ENCODE measurements around the gene CD300H. TPM values are rescaled to one million over a fixed set of nuclear protein-coding genes. Genes with fewer than 3 reads are reported as not detected.
A peak's percentile ranks its signal among the peaks of the same experiment; 100 is the strongest.
"Not testable (repeated sequence)": the region's sequence is repeated elsewhere in the genome, so short reads cannot be mapped to it uniquely, and the experiment has no call there.

CD300H gene
- total RNA-seq, 1 experiment from 2014 or later, result not detected

DNA sequence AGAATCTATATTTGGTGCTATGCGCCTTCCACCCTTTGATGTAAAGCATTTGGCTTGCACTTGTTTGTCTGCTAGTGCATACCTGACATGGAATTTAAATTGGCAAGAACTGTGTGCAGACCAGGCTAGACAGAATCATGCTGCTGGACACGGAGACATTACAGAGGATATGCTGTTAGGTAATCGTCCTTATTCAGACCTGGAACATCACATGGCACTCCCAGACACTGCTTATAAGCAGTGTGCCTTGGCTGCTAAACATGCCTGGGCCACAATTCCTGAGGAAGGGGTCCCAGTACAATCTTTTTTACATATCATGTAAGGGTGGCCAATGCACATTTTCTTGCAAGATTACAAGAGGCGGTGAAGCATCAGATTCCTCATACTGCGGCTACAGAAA is 18.4 kb upstream of the CD300H start:
- no peak for DNase-seq (ENCODE audit: low spot score)

DNA sequence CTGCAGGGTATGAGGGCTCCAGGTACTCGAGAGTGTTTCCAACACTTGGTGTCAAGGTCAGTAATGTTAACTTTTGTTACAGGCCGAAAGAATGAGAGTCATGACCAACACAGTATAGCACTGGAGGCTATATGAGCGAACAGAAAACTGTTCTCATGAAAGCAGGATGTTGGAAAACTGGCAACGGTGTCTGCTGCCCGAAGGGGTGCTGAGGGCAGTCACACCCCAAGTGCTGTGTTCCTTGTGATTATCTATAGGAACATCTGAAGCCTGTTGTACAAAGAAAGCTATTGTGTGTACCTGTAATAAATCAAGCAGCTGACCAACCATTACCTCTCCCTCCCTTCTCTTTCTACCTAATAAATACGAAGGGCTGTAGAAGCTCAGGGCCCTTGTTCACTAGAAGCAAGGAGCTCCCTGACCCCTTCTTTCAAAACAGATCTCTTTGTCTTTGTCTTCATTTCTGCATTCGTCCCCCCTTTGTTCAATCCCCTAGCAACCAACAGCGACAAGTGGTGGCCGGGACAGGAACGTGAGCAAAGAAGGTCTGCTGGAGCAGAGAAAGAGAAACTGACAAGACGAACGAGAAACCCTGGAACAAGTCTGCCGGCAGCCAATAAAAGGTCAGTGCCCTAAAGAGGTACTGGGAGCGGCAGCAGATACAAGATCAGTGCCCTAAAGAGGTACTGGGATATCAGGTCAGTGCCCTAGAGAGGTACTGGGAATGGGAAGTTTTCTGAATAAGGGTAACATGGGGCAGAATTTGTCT is 17.2 kb upstream of the CD300H start:
- no peak for DNase-seq (ENCODE audit: low spot score)

DNA sequence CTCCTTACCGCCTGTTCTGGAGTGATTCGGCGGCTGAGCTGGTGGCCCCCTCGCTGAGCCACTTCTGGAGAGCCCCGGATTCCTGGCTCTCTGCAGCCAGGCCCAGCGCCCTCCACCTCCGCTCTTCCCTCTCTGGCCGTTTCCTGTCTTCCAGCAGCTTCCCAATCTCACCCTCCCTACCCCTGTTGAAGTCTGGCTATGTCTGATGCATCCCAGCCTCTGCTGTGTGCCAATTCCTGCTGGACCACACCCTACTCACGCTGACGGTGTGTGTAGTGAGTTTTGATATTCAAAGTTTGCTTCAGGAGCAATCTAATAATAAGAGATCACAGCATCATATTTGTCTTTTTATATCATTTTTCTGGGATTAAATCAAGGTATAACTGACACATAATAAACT is 15.3 kb upstream of the CD300H start:
- no peak for DNase-seq (ENCODE audit: low spot score)

DNA sequence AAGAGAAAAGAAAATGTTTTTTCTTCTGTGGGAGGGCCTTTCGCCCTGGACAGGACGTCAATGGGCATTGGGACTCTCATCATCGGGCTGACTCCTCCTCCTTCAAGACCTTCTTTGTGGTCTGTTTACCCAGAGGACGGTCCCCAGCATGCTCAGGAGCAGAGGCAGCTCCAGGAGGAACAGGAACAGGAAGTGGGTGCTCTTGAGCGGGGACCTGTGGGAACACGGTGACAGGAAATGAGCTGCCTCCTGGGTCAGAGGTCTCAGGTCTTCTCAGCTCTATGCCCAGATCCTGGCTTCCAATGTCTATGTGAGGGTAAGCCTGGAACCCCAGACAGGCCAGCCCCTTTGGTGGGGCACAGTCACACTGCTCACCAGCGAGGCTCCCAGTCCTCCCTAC is 12.6 kb upstream of the CD300H start:
- DNase-seq (ENCODE audit: low spot score), result no peak

DNA sequence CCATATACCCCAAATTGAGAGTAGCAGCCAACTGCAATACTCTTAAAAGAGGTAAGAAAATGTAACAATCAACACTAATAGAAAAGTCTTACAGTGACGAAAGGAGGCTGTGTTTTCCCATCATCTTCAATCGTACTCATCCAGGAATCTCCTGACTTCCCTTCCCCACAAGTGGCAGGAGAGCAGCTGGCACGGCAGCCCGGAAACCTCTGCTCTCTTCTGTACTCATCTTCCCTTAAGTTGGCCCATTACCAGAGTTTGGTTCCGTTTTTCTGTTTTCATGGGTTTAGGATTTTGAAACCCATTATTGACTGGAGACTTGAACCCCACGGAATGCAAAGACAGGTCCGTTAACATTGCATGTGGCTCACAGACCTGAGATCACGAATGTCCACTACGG is 11.7 kb upstream of the CD300H start:
- no peak for DNase-seq (ENCODE audit: low spot score)

DNA sequence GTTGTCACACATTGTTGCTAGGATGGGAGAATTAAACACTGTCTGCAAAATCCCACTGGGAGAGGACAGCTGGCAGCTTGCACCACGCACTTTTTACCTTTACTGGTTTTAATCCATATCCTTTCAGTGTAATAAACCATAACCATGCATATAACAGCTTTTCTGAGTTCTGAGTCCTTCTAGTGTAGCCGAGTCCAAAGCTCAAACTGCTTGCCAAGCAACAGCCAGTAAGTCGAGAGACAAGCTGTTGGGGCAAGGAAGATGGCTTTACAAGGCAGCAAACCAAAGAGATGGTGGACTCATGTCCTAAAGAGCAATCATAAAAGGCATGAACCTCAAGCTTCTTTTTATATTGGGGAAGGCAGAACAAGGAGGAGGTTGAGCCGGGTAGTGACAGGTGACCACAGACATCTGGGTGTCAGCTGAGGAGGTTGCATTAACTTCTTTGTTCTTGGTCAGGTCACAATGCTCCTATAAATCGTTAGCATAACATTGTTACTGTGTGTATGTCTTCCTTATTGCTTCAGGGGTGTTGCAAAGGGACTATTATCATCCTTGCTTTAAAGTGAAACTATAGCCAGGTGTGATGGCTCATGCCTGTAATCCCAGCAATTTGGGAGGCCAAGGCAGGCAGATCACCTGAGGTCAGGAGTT is 7.3 kb upstream of the CD300H start:
- DNase-seq (ENCODE audit: low spot score), result no peak

DNA sequence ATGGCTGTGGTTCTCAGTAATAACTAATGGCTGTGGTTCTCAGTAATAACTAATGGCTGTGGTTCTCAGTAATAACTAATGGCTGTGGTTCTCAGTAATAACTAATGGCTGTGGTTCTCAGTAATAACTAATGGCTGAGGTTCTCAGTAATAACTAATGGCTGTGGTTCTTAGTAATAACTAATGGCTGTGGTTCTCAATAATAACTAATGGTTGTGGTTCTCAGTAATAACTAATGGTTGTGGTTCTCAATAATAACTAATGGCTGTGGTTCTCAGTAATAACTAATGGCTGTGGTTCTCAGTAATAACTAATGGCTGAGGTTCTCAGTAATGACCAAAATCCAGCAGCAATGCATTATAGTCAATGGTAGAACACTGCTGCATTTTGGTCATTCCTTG is 6.3 kb upstream of the CD300H start:
- not testable (repeated sequence) for DNase-seq (ENCODE audit: low spot score)

DNA sequence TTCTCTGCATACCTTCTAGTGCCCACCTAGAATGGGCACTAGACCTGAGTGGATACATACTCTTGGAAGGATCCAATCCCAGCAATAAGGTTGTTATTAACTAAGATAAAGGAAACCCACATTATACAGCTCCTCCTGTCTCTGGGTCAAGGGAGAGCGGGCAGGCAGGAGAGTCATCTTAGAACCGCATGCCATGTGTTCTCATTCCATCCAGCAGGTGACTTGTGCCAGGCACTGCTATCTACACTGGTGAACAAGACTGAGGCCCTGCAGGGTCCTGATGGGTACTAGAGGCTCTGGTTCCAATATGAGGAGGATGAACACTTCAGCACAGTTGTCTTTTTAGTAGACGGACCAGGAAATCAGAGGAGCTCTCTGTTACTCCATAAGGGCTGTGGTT is 5.9 kb upstream of the CD300H start:
- DNase-seq (ENCODE audit: low spot score), result no peak

DNA sequence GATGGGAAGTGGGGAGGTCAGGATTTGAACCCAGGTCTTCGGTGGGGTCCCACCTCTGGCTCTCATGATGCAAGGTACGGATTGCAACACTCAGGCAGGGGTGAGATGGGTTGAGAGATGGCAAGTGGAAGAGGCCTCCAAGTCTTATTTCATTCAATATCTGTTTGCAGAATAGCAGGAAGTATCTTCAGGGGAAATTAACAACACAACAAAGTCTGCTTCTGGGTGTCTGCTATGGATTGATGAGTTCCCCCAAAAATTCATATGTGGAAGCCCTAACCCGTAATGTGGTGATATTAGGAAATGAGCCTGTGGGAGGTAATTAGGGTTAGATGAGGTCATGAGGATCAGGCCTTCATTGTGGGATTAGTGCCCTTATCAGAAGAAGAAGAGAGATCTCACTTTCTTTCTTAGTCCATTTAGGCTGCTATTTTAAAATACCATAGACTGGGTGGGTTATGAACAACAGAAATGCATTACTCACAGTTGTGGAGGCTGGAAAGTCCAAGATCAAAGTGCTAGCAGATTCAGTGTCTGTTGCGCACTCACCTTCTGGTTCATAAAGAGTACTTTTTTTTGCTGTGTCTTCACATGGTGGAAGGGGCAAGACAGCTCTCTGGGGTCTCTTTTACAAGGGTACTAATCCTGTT is 4.4 kb upstream of the CD300H start:
- DNase-seq (ENCODE audit: low spot score), result no peak

DNA sequence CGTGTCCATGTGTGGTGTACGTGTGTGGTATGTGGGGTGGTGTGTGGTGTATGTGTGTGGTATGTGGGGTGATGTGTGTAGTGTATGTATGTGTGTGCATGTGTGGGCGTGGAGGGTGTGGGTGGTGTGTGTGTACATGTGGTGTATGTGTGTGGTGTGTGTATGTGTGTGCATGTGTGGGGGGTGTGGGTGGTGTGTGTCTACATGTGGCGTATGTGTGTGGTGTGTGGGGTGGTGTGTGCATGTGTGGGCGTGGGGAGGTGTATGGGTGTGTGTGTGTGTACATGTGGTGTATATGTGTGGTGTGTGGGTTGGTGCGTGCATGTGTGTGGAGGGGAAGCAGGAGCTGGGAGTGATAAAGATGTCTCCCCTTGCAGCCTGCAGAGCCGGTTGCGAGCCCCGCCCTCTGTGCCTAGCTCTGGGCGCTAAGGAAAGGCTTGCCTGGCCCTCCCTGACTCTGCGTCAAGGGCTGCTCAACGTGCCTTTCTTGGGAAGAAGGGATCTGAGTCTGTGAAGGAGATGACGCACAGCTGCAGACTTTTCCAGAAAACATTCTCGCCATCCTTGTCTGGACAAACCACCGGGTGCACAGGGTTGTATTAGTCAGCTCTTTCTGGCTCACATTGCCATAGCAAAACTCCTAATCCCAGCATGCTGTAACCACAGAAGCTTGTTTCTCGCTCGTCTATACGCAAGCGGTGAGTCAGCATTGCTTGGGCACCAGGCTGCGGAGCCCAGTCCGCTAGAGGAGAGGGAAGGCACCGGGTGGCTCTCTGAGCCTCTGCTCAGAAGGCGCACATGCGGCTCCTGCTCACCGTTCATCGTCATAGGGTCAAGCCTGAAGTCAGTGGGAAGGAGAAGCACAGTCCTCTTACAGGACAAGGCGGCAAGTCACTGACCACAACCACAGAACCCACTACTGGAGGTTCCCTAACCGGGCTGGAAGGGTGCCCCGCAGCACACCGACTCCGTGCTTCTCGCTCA is 2.0 kb upstream of the CD300H start:
- DNase-seq (ENCODE audit: low spot score), result peak; percentile 100

DNA sequence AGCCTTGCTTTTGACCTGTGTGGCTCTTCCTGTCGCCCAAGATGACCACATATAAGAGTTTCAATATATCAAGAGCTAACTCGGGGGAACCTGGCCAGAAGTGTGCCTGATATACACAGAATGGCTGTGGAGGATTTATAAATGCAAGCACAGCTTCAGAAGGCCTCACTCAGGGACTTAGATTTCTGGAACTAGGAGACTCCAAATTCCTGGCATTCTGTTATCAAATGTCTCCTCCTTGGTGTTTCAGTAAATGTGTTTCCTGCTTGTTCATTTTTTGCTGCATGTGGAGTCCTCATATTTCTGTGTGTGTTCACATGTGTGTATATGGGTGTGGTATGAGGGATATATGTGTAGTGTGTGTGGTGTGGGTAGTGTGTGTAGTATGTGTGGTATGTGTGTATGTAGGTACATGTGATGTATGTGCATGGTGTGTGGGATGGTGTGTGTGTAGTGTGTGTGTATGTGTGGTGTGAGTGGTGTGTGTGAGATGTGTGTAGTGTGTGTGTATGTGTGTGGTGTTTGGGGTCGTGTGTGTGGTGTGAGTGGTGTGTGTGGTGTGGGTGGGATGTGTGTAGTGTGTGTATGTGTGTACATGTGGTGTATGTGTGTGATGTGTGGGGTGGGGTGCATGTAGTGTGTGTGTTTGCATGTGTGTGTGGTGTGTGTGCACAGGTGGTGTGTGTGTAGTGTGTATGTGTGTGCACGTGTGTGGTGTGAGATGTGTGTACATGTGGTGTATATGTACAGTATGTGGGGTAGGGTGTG is 981 bp upstream of the CD300H start:
- DNase-seq (ENCODE audit: low spot score), result no peak

DNA sequence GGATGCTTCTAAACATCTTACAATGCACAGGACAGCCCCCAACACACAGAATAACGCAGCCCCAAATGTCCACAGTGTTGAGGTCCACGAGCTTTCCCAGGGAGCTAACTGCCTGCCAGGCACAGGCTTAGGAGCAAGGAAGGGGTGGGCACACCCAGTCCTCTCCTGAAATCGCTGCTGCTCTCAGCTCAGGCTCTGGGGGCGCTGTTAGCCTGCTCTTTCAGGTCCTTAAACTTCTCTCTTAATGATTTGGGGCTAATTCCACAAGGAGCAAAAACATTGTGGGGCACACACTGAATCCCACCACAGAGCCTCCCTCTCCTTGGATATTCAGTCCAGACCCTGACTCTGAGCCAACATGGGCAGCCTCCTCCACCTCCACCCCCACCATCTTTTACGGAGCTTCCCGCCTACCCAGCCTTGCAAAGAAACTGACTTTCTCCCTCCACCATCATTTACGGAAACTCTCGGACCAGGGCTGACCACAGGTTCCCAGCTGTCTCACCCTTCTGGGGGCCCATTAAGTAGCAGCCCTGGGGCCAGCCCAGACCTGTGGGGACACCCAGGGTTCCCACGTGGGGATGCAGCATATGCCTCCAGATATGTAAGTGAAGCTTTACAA is 1.1 kb downstream of the CD300H start:
- peak; percentile 59 for DNase-seq (ENCODE audit: low spot score)

DNA sequence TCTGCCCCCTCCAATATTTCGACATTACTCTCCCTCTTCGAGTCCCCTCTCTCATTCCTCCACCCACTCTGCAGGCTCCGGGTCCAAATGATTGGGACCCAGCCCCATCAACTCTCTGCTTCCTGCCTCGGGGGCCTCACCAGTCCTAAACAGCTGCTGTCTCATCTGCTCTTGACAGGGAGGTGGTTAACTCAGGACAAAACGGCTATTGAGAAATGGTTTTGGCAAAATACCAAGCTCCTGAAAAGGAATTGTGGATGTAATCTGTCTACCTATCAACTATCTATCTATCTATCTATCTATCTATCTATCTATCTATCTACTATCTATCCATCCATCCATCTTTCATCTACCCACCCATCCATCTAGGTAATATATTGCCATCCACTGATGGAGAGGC is 2.2 kb downstream of the CD300H start:
- DNase-seq (ENCODE audit: low spot score), result no peak

DNA sequence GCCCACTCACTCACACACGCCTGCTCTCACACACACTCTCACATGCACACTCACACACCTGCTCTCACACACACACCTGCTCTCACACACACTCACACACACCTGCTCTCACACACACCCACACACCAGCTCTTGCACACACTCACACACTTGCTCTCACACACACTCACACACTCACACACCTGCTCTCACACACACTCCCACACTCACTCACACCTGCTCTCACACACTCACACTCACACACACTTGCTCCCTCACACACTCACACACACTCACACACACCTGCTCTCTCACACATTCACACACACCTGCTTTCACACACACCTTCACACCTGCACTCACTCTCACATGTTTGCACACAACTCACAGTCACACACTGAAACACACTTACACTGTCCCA is 4.0 kb downstream of the CD300H start:
- no peak for DNase-seq (ENCODE audit: low spot score)

DNA sequence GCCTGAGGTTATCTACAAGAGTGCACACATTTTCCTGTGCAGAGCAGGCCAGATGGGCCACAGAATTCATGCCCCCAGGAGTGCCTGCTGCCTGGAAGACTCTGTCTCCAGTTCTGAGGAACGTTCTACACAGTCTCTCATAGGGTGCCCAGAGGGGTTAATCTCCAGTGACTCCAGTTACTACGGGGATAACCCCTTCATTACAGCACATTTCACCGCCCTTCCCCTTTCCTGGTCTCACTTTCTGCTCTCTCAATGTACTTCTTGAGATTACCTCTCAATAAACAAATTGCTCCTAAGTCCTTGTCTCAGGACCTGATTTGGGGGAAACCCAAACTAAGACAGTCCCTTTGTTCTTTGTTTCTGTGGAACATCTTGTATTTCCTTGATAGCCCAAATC is 5.7 kb downstream of the CD300H start:
- DNase-seq (ENCODE audit: low spot score), result no peak

DNA sequence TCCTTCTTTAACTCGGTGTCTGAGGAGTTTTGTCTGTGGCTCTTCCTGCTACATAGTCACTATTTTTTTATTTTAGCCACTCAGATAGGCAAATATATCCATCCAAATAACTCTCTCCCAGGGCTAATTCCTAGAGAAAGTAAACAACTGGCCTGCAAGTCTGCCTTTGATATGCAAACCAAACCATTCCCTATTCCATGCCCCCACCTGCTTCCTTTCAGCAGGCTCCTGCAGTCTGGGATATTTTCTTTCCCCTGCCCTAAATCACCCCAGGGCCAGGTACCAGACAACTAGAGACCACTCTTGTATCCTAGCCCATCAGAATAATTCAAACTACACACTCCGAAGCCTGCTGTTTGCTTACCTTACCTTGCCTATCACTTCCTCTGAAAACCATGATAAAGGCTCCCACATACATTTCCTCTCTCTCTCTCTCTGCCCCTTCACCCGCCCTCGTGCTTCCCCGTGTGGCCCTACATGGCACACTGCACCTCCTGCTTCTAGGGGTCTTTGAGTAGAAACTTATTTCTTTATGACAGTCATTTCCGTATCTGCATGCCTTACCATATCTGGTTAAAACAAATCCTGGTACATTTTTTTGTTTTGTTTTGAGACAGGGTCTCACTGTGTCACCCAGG is 8.3 kb downstream of the CD300H start:
- DNase-seq (ENCODE audit: low spot score), result no peak

DNA sequence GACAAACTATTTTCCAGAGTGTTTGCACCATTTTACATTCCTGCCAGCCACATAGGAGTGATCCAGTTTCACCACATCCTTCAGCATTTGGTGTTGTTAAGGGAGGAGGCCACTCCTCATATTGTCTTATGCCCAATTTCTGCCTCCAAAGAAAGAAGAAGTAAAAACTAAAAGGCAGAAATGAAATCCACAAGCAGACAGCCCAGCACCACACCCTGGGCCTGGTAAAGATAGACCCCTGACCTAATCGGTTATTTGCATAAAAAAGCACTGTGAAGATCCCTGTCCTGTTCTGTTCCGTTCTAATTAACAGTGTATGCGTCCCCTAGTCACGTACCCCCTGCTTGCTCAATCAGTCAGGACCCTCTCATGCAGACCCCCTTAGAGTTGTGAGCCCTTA is 8.9 kb downstream of the CD300H start:
- not testable (repeated sequence) for DNase-seq (ENCODE audit: low spot score)

DNA sequence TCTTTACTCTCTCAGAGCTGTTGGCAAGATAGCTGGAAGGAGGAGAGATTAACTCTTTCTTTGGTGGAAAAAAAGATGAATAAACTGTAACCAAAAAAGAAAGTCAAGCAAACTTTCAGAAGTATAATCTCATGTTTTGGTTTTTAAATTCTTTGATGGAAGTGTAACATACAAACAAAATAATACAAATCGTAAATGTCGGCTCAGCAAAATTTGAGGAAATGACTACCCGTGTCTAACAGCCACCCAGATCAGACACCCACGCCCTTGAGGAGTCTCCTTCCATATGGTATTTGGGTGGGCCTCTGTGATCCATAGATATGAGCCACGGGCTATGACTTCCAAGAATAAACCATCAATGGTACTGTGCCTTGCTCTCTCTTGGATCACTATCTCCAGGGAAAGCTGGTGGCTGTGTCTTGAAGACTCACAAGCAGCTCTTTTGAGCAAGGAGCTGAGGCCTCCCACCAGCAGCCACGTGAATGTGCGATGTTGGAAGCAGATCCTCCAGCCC is 11.8 kb downstream of the CD300H start:
- DNase-seq (ENCODE audit: low spot score), result no peak

DNA sequence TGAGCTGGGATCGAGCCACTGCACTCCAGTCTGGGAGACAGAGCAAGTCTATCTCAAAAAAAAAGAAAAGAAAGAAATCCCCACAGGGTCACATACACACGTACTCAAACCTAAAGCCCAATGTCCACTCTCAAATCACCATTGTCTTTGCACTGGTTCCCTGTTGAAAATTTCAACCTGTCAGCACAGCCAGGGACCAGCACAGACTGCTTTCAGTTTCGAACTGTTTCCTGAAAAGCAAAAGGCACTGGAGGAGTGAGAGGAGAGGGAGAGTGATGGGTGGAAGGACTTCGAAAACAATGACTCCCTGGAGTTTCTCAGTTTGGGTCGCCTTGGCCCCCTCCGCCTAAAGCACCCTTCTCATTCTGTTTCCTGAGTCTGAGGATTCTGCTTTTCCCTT is 12.4 kb downstream of the CD300H start:
- no peak for DNase-seq (ENCODE audit: low spot score)

DNA sequence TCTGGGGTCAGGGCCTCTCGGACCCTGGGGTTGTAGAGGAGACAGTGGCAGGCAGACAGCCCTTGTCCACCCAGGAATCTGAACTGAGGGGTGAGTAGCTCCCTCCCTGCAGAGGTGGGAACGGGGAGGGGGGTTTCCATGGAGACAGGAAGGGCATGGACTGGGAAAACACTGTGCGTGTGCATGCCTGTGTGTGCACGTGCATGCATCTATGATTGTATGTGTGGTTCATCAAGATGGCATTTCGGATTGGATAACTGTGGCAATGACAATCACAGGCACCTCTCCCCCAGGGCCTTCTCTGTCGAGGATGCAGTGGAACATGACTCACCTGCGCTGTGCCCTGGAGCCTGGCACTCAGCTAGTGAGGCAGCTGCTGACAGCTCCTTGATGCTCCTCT is 15.3 kb downstream of the CD300H start:
- DNase-seq (ENCODE audit: low spot score), result peak; percentile 62

All from A172 (cell line).